ENCODE results near the gene VMAC. TPM values are rescaled to one million over a fixed set of nuclear protein-coding genes. Genes with fewer than 3 reads are reported as not detected.

Gene VMAC
- total RNA-seq, 1 donor from 2014 or later: 4.5 TPM

- TF ChIP-seq CTCF (IDR thresholded peaks at IDR 0.05; ENCODE audit: insufficient read depth, low read length, severe bottlenecking): no peak
- Histone ChIP-seq H3K27me3 (ENCODE audit: control insufficient read depth, insufficient read depth, low read length) (no peaks in the 10 kb centered on the region), H3K36me3 (ENCODE audit: control insufficient read depth, insufficient read depth, low read length) (peaks cover 58% of the 10 kb centered on the region), H3K4me3 (ENCODE audit: low read depth, low read length) (no peak overlapping the region)
- DNase-seq (ENCODE audit: low read depth) (no peak), FAIRE-seq (no peak)
Observed at GRCh38 chr19:5927441-5927821, 22.8 kb downstream of the VMAC start.

DNA sequence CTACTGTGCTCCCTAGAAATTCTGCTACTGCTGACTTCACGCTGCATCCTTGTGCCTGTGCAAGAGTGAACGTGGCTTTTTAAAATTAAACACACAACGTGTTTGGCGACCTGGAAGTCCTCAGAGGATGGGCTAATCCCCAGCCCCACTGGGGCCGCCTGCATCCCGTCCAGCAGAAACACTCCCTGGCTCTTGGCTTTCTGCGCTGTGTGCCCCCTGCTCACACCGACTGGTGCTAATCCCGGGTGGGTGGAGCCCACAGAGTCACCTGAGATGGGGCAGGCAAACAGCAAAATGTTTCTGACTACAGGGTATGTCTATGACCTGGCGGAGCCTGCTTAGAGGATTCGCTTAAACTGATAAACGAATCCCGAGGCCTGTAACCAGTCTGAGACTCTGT, 24.5 kb downstream of the VMAC start:
- no peak for FAIRE-seq
- Histone ChIP-seq H3K27me3 (ENCODE audit: control insufficient read depth, insufficient read depth, low read length) (no peaks in the 10 kb centered on the region), H3K36me3 (ENCODE audit: control insufficient read depth, insufficient read depth, low read length) (peaks cover 60% of the 10 kb centered on the region), H3K4me3 (ENCODE audit: low read depth, low read length) (no peak overlapping the region)
- TF ChIP-seq CTCF (IDR thresholded peaks at IDR 0.05; ENCODE audit: insufficient read depth, low read length, severe bottlenecking): no peak
- no peak for DNase-seq (ENCODE audit: low read depth)

GRCh38 chr19:5929625-5930024, 25.0 kb downstream of the VMAC start:
- FAIRE-seq (no peak), DNase-seq (ENCODE audit: low read depth) (no peak)
- no peak overlapping the region for H3K4me3 ChIP-seq (ENCODE audit: low read depth, low read length)
- TF ChIP-seq CTCF (IDR thresholded peaks at IDR 0.05; ENCODE audit: insufficient read depth, low read length, severe bottlenecking): no peak
- H3K36me3 ChIP-seq (ENCODE audit: control insufficient read depth, insufficient read depth, low read length): peaks cover 55% of the 10 kb centered on the region
- no peaks in the 10 kb centered on the region for H3K27me3 ChIP-seq (ENCODE audit: control insufficient read depth, insufficient read depth, low read length)

DNA sequence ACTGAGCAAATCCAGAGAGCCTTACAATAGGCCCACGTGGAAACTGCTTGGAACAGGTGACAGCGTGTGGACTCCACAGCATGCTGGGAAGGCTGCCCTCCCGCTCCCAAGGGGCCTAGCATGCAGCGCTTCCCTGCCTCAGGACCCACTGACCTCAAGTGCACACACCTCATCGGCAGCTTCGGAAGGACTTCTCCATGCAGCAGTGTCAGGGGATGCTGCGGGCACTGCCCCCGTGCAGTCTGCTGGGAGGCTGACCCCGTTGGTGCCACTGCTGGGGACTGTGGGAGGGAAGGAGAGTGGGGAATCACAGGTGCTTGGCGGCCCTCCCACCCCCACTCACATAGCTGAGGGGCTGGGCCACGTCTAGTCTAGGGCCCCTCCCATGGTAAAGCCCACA, 26.6 kb downstream of the VMAC start:
- no peaks in the 10 kb centered on the region for H3K27me3 ChIP-seq (ENCODE audit: control insufficient read depth, insufficient read depth, low read length)
- no peak for FAIRE-seq
- TF ChIP-seq CTCF (IDR thresholded peaks at IDR 0.05; ENCODE audit: insufficient read depth, low read length, severe bottlenecking): no peak
- H3K4me3 ChIP-seq (ENCODE audit: low read depth, low read length): no peak overlapping the region
- no peak for DNase-seq (ENCODE audit: low read depth)
- peaks cover 52% of the 10 kb centered on the region for H3K36me3 ChIP-seq (ENCODE audit: control insufficient read depth, insufficient read depth, low read length)

DNA sequence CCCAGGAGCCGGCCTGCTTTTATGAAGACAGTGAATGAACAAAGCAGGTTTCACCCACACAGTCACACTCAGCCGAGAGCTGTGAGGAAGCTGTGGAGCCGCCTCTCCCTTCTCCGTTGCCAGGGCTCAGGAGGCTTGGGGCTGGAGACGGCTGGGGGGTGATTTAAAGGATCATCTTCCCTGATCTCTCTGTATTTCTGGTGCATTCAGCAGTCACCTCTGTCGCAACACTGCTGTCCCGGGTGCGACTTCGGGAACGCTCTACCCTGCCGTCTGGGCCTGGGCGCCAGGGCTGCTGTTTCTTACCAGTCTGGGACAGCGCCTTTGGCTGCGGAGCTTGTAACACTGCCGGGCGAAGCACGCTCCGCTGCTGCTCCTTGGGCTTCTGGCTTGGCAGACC, 27.5 kb downstream of the VMAC start:
- H3K4me3 ChIP-seq (ENCODE audit: low read depth, low read length): no peak overlapping the region
- no peaks in the 10 kb centered on the region for H3K27me3 ChIP-seq (ENCODE audit: control insufficient read depth, insufficient read depth, low read length)
- peaks cover 49% of the 10 kb centered on the region for H3K36me3 ChIP-seq (ENCODE audit: control insufficient read depth, insufficient read depth, low read length)
- no peak for DNase-seq (ENCODE audit: low read depth)
- no peak for TF ChIP-seq CTCF (IDR thresholded peaks at IDR 0.05; ENCODE audit: insufficient read depth, low read length, severe bottlenecking)
- FAIRE-seq: no peak

DNA sequence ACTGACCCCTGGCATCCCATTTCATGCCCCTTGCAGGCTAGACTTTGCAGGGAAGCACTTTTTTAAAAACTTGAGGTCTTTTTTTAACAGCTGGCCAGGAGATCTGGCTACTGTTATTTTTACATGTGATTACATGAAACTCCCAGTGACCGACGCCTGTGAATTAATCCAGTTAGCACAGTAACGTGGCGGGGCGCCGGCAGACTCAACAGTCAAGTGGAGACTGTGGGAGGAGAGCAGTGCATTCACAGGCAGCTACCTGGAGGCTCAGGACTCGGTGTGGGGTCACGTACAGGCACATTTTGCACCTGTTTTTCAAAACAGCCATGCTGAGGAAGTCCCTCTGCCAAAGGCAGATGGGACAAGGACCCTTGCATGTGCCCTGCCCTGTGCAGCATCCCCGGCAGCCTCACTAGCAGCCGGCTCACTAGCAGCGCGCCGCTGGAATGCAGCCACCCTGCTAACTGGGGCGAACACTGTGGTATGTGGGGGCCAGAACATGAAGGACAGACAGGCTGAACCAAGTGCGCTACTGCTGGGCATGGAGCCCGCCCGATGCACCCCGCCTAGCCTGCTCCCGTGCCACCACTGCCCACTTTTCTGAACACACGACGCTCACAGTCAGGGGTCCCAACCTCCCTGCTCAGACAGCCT, 28.1 kb downstream of the VMAC start:
- DNase-seq (ENCODE audit: low read depth): no peak
- TF ChIP-seq CTCF (IDR thresholded peaks at IDR 0.05; ENCODE audit: insufficient read depth, low read length, severe bottlenecking): no peak
- no peak for FAIRE-seq
- Histone ChIP-seq H3K36me3 (ENCODE audit: control insufficient read depth, insufficient read depth, low read length) (peaks cover 46% of the 10 kb centered on the region), H3K4me3 (ENCODE audit: low read depth, low read length) (no peak overlapping the region), H3K27me3 (ENCODE audit: control insufficient read depth, insufficient read depth, low read length) (no peaks in the 10 kb centered on the region)
